Muscle of arm (tissue), 12 donors: Measurements from ENCODE around the gene ERRFI1. TPM values are rescaled to one million over a fixed set of nuclear protein-coding genes. Genes with fewer than 3 reads are reported as not detected.
"Not testable (repeated sequence)": the region's sequence is repeated elsewhere in the genome, so short reads cannot be mapped to it uniquely, and the experiment has no call there.

Experiments used
- DNase-seq: peaks from one replicate; pipeline ENCODE4 v3.0.0-alpha.2; 2013
- polyA plus RNA-seq, 12 donors: library from polyadenylated mRNA; unstranded; fragments of 120-200 nt; gene quantifications; one replicate each; pipeline ENCODE4 v1.2.1, GENCODE V29; 2013; ENCODE audit not compliant: insufficient read length in 12 of 12

The ERRFI1 gene
- polyA plus RNA-seq, 12 donors: 5.5 to 26.0 (median 7.5) TPM; not detected in 1

GRCh38 chr1:7973086-7973485 lies 53.0 kb downstream of the ERRFI1 start:
- no peak for DNase-seq

GRCh38 chr1:7972285-7972684 lies 53.8 kb downstream of the ERRFI1 start:
- DNase-seq: no peak

GRCh38 chr1:7971024-7971423 lies 55.1 kb downstream of the ERRFI1 start:
- no peak for DNase-seq

- no peak for DNase-seq
Observed at GRCh38 chr1:7970246-7970645, 55.9 kb downstream of the ERRFI1 start.

- no peak for DNase-seq
Observed at GRCh38 chr1:7967651-7968050, 58.5 kb downstream of the ERRFI1 start.

- no peak for DNase-seq
Observed at GRCh38 chr1:7967196-7967595, 58.9 kb downstream of the ERRFI1 start.

- no peak for DNase-seq
Observed at GRCh38 chr1:7964476-7964875, 61.6 kb downstream of the ERRFI1 start.

- not testable (repeated sequence) for DNase-seq
Observed at GRCh38 chr1:7963841-7964240, 62.3 kb downstream of the ERRFI1 start.

GRCh38 chr1:7963378-7963730 lies 62.8 kb downstream of the ERRFI1 start:
- not testable (repeated sequence) for DNase-seq

GRCh38 chr1:7962636-7963377 lies 63.3 kb downstream of the ERRFI1 start:
- no peak for DNase-seq

GRCh38 chr1:7962014-7962335 lies 64.1 kb downstream of the ERRFI1 start:
- DNase-seq: no peak

Other genes with a start within 250 kb of the ERRFI1 start
- 10 to 100 TPM in 3 of 12 donors, 1 to 10 TPM in 8, not detected in 1; 4.7 to 11.8 (median 8.1) TPM for gene PER3, start 242.0 kb downstream of the ERRFI1 start, polyA plus RNA-seq
- under 1 TPM in 2 of 12 donors, not detected in 10; 0.13 to 0.17 TPM for gene UTS2, start 173.2 kb downstream of the ERRFI1 start, polyA plus RNA-seq
- gene TNFRSF9, start 85.5 kb downstream of the ERRFI1 start, polyA plus RNA-seq: under 1 TPM in 9 of 12 donors, not detected in 3; 0.03 to 0.54 (median 0.09) TPM
- 100 to 1,000 TPM in 11 of 12 donors, not detected in 1; 238 to 336 (median 303) TPM for gene PARK7, start 64.6 kb downstream of the ERRFI1 start, polyA plus RNA-seq